SKM-1 treated with dmso at 0.1 percent for 144 hours (cell line): ENCODE measurements around the gene C2CD3.
"Not testable (repeated sequence)": the region's sequence is repeated elsewhere in the genome, so short reads cannot be mapped to it uniquely, and the experiment has no call there.

Source experiments
- DNase-seq: peaks from one replicate; lab custom pipeline; 2025; ENCODE audit not compliant: unreplicated experiment; lab: John Stamatoyannopoulos, UW

The C2CD3 gene

GRCh38 chr11:74005721-74006517 is 164.9 kb downstream of the C2CD3 start:
- no peak for DNase-seq

GRCh38 chr11:74004759-74005615 is 165.8 kb downstream of the C2CD3 start:
- DNase-seq: peak; percentile 23

DNA sequence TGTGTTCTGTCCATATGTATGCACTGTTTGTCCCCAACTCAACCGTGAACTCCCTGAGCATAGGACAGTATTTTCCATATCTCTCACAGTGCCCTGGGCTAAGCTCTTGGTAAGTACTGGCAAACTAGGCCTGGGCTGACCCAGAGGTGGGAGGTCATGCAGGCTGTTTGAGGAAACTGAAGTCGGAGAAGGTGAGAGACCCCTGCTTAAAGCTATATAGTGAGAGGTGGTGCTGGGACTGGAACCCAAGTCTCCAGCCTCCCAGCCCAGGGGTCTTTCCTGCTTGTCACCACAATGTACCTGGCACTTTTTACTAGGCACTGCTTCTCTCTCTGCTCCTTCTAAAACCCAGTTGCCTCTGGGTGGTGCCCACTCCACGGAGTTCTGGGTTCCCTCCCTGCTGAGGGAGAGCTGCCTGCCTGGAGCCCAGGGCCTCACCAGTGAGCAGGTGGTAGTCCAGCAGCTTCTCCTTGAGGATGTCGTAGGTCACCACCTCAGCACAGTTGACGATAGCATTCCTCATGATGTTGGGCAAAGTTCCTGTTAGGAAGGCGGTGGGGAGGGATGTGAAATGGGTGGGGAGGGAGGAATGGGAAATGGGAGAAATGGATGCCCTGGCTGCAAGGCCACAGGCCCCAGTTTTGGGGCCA is 166.6 kb downstream of the C2CD3 start:
- DNase-seq: no peak

GRCh38 chr11:74002832-74003231 is 168.0 kb downstream of the C2CD3 start:
- no peak for DNase-seq

DNA sequence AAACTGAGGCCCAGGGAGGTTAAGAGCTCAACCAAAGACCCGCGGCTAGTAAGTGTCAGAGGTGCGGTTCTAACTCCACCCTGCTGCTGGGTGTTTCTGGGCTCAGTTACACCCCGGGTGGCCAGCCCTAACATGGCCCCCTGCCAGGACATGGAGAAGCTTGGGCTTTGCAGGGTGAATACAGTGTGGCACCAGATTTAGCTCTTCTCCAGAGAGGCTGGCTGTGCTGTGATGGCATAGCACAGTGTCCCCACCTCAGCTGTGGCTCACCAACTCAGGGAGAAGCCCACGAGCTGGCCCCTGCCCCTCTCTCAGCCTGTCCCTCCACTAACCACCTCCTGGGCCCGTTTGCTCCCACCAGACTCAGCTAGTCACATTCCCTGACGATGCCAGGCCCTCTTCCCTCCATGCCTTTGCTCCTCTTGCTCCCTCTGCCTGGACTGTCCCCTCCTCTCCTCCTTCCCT is 168.9 kb downstream of the C2CD3 start:
- no peak for DNase-seq

GRCh38 chr11:74000307-74001133 is 170.3 kb downstream of the C2CD3 start:
- no peak for DNase-seq

DNA sequence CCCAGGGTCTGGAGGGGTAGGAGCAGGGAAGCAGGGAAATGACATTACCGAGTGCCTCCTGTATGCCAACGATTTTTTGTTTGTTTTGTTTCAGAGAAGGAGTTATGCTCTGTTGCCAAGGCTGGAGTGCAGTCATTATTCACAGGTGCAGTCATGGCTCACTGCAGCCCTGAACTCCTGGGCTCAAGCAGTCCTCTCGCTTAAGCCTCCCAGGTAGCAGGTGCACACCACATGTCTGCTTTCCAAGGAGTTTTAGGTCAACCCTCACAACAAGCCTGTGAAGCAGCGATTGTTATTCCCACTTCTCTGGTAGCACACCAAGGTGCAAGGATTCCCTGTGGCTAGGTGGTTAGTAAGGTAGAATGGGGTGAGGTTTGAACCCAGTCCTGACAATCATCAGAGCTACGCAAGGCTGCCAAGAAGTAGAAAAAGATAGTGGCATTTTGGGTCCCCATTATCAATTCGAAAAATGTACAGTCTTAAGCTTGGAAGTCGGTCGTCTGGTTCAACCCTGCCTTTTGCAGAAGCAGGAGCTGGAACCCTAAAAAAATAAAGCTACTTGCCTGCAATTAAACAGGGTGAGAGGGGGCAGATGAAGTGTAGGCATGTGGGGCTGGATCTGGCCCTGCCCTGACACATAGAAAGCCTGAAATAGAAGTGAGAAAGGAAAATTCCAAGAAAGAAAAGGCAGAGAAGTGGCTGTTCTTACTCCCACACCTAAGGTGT is 171.1 kb downstream of the C2CD3 start:
- DNase-seq: no peak

DNA sequence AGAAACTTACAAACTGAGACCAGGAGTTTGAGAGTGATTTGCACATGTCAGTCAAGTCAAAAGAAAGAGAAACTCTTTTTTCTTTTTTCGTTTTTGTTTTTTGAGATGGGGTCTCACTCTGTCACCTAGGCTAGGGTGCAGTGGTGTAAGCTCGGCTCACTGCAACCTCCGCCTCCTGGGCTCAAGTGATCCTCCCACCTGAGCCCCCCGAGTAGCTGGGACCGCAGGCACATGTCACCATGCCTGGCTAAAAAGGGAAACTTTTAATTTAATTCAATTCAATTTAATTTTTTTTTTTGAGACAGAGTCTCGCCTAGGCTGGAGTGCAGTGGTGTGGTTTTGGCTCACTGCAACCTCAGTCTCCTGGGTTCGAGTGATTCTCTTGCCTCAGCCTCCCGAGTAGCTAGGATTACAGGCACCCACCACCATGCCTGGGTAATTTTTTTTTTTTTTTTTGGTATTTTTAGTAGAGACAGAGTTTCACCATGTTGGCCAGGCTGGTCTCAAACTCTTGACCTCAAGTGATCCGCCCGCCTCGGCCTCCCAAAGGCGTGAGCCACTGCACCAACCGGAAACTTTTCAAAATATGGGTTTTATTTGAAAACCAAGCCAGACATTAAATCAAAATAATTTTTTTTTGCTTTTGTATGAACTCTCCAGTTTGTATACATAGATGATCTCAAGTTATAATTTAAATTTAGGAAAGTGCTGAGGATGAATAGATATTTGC is 171.8 kb downstream of the C2CD3 start:
- DNase-seq: no peak

DNA sequence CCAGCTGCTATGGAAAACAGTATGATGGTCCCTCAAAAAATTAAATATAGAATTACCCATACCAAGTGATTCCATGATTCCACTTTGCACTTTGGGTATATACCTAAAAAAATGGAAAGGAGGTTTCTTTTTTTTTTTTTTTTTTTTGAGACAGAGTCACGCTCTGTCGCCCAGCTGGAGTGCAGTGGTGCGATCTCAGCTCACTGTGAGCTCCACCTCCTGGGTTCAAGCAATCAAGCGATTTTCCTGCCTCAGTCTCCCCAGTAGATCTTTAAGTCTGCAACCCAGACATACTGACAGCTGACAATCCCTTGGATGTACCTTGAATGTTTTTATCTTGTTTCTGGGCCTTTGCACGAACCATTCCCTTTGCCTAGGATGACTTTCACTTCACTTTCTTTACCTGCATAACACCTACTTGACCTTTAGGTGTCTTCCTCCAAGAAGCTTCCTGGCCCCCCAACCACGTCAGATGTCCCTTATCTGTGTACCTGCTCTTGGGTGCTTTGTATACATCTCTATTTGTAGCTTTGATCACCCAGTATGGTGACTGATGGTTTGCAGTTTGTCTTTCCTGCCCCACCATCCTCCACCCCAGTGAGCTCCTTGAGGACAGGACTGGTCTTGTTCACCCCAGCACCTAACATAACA is 173.6 kb downstream of the C2CD3 start:
- no peak for DNase-seq

DNA sequence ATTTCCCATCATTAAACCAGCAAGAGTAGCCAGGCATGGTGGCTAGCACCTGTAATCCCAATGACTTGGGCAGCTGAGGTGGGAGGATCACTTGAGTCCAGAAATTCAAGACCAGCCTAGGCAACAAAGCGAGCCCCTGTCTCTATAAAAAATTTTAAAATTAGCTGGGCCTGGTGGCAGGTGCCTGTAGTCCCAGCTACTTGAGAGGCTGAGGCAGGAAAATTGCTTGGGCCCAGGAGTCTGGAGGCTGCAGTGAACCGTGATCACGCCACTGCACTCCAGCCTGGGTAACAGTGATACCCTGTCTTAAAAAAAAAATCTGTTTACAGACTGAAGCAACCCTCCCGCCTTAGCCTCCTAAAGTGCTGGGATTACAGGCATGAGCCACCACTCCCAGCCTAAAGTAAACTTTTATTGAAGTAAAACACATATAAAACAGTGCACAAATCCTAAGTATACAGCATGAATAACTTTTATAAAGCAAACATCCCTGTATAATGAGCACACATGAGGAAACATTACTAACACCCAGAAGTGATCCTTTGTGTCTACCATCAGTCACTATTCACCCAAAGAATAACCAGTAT is 174.5 kb downstream of the C2CD3 start:
- DNase-seq: no peak

GRCh38 chr11:73995731-73996130 is 175.1 kb downstream of the C2CD3 start:
- no peak for DNase-seq

- peak; percentile 85 for DNase-seq
These were observed 175.6 kb downstream of the C2CD3 start for GRCh38 chr11:73995247-73995646.

GRCh38 chr11:73991471-73992006 is 179.3 kb downstream of the C2CD3 start:
- no peak for DNase-seq

DNA sequence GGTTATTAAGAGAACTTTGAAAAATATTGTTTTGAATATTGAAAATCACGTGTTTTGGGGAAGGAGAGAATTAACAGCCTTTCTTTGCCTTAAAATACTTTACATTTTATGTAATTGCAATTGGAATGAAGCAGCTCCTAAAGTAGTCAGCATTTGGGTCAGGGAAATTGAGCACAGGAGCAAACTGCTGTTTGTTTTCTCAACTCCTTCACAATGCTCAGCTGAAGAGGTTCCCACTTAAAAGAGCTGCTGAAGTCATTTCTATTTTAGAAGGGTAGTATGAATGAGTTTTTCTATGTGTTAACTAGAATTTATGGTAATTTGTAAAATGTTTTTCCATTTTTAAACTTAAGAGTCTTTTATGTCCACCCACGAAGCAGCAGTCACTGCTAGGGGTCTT is 180.1 kb downstream of the C2CD3 start:
- no peak for DNase-seq

DNA sequence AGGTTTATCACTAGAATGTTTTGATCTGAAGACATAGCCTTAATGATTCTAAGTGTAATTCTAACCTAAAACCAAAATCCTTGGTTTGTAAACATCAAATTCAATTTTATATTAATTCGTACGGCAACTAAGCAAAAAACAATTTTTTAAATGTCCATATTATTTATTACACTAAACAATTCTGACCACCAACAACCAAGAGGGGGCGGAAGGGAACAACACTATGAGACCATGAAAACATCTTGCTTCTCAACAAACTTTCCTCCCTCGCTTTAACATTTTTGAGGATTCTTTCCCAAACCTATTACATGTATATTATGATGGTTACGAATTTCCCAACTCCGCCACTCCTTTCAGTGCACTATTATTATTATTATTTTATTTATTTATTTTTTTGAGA is 181.6 kb downstream of the C2CD3 start:
- no peak for DNase-seq

- DNase-seq: no peak
These were observed 182.6 kb downstream of the C2CD3 start for GRCh38 chr11:73988227-73988626.

- not testable (repeated sequence) for DNase-seq
These were observed 185.1 kb downstream of the C2CD3 start for GRCh38 chr11:73985661-73986060.
